OCI-M2 (cell line): ENCODE results near the gene RNF130.
"Not testable (repeated sequence)": the region's sequence is repeated elsewhere in the genome, so short reads cannot be mapped to it uniquely, and the experiment has no call there.

ENCODE experiments used
- DNase-seq: peaks from one replicate; lab custom pipeline; 2025; ENCODE audit not compliant: unreplicated experiment; lab: John Stamatoyannopoulos, UW

Gene RNF130

DNA sequence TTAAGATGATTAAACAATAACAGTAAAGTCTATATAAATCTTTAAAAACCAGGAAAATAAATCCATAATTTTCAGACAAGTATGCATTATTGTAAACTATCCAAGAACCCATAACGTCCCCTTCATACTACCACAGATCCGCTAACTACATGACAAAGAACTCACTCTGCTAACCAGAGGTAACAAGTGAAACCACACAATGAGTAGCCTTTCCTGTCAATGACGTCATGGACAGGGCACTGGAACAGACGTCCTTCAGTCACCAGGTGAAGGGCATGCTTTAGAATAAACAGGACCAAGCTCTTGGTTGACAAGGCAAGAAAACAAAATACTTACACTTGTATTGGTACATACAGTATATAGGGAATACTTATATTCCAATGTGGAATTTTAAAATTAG lies 45.2 kb downstream of the RNF130 start:
- no peak for DNase-seq

DNA sequence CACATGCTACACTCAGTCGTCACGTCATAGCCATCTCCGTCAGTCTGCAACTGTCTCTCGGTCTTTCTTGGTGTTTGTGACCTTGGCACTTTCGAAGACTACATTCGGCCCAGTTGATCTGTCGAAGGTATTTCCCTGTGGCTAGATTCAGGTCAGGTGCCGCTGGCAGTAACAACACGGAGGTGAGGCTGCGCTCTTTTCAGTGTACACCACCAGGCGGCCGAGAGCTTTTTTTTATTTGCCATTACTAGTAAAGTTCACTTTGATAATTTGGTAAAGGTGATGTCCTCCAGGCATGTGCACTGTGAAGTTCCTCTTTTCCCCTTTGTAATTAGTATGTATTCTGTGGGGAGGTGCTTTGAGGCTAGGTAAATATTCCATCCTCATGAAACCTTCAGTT lies 49.7 kb downstream of the RNF130 start:
- no peak for DNase-seq

DNA sequence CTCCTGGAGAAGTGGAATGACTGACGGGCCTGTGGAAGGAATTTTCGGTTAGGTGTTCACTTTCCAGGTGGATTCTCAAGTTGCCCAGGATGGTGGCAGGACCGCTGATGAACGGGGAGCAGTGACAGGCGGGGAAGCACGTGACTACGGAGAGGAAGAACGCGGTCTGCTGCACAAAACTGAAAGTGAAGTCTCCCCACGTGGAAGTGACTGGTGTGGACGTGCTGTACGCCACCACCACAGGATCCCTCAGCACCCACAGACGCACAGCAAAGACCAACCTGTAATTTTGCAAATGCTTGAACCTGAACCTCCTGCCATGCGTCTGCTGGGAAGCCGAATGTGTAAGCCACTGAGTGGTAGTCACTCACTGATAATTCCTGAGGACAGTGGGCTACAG lies 51.4 kb downstream of the RNF130 start:
- no peak for DNase-seq

DNA sequence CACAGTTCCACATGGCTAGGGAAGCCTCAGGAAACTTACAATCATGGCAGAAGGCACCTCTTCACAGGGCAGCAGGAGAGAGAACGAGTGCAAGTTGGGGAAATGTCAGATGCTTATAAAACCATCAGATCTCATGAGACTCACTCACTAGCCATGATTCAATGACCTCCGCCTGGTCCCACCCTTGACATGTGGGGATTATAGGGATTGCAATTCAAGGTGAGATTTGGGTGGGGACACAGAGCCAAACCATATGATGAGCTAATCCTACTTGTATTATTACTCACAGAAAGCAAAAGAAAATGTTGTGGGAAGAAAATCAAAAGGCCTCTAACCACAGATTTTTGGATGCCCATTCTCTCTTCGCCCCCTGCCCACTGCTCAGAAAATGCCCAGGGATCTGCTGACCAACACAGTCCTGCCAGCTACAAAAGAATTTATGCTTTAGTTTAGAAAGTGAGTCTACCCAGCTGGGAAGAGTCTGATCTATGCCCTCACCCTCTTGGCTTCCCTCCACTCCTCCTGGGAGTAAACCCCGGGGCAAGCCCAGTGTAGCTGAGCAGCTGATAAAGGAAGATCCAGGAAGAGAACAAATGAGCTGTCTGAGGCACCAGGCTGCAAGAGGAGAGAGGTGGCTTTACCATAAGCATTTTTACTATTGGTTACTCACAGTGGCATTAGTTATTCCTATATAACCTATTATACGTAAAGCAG lies 53.1 kb downstream of the RNF130 start:
- DNase-seq = no peak

DNA sequence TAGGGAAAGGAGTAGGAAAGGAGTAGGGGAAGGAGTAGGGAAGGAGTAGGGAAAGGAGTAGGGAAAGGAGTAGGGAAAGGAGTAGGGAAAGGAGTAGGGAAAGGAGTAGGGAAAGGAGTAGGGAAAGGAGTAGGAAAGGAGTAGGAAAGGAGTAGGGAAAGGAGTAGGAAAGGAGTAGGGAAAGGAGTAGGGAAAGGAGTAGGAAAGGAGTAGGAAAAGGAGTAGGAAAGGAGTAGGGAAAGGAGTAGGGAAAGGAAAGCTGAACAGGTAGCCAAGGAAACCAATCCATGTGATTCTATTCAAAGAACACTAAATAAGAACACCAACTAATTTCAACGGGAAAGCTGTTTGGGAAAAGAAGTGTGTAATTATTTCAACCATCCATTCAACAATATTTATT lies 56.0 kb downstream of the RNF130 start:
- DNase-seq = not testable (repeated sequence)

DNA sequence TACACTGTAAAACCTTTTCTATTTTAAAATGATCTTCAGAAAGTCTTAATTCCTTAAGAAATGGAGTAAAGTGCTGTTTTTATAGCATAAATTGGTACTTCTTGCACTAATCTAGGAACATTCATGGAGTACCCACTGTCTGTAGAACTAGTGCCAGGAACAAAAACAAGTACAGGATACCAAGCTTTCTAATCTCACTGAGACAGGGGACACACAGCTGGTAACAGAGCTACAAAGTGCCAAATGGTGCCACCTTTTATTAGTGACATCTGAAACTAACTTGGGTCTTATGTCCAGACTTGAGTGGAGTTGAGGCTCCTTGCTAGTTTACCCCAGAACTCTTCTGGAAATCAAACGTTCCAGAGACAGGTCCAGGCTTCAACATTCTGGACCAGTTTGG lies 57.9 kb downstream of the RNF130 start:
- no peak for DNase-seq

DNA sequence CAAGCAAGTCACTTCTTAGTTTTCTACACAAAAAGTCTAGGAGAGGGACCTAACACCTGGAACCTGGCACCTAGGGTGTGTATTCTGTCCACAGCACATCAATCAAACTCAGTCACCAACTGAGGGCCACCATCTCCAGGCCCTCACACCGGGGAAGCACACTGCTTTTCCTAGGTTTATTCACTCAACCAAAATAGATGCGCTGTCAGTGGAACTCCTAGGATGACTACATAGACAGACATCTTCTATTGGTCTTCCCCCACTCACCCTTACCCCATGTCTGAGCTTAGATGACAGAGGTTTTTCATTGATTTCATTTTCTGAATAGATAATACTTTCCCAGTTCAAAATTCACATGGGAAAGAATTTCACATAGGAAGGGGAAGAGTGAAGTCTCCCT lies 59.2 kb downstream of the RNF130 start:
- DNase-seq = no peak

DNA sequence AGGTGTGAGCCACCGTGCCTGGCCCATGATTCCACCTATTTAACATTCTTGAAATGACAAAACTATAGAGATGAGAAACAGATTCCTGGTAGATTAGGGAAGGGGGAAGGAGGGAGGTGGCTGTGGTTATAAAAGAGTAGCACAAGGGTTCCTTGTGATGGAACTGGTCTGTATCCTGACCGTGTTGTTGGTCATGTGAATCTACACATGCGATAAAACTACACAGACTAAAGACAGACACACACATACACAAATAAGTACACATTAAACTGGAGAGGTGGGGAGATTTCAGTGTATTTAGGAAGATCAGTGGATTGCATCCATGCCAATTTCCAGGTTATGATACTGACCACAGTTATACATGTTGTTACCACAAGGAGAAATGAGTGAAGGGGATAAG lies 60.9 kb downstream of the RNF130 start:
- no peak for DNase-seq

DNA sequence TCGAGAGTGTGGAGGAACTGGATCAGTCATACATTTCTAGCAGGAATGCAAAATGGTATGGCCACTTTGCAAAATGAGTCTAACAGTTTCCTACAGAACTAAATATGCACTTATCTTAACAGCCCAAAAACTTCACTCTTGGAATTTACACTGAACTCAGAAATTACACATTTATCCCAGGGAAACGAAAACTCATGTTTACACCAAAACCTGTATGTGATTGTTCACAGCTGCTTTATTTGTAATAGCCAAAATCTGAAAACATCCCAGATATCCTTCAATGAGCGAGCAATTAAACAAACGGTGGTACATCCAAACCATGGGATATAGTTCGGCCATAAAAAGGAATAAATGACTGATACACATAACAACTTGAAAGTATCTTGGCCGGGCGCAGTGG lies 62.0 kb downstream of the RNF130 start:
- DNase-seq = no peak

DNA sequence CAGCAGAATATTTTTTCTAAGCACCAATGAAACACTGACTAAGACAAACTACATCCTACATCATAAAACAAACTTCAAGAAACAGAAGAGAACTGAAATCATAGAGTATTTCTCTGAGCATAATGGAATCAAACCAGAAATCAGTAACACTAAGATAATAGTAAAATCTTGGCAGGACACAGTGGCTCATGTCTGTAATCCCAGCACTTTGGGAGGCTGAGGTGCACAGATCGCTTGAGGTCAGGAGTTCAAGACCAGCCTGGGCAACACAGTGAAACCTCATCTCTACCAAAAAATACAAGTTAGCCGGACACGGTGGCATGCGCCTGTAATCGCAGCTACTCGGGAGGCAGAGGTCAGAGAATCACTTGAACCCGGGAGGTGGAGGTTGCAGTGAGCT lies 63.1 kb downstream of the RNF130 start:
- no peak for DNase-seq

DNA sequence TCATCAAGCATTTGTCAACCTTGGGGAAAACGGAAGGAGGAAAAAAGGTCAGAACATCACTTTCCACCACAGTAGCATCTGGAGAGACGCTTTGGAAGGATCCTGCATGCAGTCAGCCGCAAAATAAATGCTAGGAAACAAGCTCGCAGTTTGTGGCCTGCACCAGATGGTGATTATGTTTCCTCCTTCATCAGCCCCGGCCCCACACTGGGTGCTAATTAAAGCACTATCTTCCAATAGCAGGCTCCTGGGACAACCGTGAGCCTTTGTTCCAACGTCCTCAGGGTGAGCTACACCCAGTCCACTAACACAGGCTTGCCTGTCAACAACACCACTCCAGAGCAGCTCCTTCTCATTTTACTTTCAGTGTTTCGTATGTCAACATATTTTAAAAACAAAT lies 64.0 kb downstream of the RNF130 start:
- DNase-seq = peak; percentile 20

DNA sequence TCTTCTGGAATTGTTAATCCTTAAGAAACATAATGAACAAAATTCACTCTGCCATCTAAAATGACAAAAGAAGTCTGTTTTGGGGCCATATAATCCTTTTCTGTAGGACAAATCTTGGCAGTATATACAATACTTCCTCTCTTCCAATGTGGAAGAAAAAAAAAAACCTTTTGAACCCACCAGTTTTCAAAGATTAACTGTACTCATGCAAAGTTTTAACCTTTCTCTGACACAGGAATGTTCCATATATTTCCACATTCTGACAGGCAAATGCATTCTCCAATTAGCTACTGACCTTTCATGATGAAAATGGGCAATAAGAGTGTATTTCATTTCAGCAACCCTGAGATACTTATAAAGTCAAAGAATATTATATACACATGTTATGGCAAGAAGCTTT lies 65.4 kb downstream of the RNF130 start:
- DNase-seq = no peak

DNA sequence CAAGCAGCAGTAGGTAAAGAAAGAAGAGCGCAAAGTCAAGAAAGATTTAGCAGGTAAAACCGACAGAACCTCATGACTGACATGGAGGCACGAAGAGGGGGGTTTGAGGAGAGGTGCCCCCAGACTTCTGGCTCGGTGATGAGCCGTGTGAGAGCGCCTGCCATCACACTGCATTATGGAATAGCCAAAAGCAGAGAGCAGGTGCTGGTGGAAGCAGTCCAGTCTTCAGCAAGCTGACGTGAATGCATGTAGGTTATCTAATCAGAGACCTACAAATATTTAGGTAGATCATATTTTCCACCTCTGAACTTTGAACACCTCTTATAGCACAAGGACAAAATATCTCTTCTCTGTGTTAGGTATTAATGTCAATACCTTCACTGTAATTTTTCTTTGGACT lies 68.4 kb downstream of the RNF130 start:
- no peak for DNase-seq

DNA sequence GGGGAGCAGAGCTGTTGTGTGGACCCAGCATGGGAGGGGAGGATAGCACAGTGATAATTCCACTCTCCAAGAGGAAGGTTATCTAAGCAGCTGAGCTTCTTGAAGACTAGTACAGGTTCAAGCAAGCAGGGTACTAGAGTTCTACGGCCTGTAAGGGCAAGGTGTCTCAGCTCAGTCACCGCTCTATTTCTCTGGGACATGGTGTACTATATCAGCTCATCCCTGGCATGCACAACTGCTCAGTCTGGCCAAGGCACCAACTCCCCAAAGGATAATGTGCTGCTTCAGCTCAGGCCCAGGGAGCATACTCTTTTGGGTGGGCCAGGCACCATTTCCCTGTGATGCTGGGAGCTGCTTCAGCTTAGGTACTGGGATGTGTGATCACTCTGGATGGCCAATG lies 69.8 kb downstream of the RNF130 start:
- no peak for DNase-seq

DNA sequence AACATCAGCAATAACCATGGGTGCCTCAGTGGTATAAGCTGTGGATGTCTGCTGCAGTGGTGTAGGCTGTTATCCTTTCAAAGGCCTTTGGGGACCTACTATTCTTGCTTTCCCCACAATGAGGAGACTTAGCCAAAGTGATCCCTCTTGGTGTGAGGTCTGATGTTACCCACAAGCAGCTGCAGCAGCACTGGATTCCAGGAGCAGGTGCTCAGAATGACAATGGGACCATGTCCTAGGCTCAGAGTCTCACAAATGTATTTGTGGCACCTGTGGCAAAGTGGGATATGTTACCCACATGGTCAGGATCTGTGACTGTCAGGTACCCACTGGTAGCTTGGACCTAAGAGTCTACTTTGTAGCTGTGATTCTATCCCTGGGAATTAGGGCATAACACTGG lies 70.4 kb downstream of the RNF130 start:
- DNase-seq = no peak

DNA sequence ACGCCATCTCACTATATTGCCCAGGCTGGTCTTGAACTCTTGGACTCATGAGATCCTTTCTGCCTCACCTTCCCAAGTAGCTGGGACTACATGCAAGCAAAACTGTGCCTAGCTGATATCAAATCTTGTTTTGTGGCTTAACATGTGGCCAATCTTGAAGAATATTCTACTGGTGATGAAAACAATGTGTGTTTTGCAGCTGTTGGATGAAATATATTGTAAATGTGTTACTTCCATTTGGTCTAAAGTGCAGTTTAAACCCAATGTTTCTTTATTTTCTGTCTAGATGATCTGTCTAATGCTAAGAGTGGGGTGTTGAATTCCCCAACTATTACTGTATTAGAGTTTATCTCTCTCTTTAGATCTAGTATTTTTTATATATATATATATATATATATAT lies 73.1 kb downstream of the RNF130 start:
- no peak for DNase-seq

DNA sequence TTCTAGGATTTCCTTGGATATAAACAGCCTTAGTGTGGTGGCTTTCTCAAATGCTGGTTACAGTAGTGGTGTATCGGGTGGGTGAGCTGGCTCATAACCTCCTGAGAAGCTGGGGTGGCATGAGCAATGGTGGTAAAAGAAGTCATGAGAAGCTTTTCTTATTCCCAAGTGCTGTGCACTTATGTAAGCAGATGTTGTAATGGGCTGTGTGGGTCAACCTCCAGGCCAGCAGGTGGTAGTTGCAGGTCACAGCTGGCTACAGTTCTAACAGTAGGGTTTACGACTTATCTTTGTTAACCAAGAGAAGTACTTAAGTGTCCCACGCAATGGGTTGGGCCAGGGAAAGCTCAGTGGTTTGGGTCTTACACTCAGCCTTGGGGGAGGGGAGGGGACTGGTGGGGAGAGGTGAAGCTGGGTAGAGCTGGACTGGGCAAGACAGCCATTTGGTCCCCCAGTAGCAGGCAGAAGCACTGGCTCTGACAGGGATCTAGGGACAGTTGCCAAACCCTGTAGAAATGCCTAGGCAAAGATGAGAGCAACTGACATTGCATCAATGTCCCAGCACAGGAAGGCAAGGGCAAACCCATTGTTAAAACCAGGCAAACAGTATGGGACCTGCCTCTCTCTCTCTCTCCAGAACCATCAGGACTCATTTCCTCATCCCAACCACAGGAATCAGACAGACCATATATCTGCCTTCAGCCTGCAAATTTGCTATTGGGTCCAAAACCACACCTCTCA lies 76.8 kb downstream of the RNF130 start:
- DNase-seq = no peak

DNA sequence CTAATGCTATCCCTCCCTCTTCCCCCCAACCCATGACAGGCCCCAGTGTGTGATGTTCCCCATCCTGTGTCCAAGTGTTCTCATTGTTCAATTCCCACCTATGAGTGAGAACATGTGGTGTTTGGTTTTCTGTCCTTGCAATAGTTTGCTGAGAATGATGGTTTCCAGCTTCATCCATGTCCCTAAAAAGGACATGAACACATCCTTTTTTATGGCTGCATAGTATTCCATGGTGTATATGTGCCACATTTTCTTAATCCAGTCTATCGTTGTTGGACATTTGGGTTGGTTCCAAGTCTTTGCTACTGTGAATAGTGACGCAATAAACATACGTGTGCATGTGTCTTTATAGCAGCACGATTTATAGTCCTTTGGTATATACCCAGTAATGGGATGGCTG lies 78.7 kb downstream of the RNF130 start:
- DNase-seq = not testable (repeated sequence)

DNA sequence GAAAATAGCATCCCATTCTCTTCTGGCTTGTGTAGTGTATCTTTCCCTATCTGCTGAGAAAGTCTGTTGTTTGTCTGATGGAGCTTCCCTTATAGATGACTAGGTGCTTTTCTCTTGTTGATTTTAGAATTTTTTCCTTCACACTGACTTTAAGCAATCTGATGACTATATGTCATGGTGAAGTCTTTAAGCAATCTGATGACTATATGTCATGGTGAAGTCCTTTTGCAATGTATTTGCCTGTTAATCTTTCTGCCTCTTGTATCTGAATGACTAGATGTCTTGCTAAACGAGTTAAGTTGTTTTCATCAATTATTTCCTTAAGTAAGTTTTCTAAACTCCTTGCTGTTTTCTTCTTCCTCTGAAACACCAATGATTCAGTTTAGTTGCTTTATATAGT lies 80.5 kb downstream of the RNF130 start:
- DNase-seq = no peak

DNA sequence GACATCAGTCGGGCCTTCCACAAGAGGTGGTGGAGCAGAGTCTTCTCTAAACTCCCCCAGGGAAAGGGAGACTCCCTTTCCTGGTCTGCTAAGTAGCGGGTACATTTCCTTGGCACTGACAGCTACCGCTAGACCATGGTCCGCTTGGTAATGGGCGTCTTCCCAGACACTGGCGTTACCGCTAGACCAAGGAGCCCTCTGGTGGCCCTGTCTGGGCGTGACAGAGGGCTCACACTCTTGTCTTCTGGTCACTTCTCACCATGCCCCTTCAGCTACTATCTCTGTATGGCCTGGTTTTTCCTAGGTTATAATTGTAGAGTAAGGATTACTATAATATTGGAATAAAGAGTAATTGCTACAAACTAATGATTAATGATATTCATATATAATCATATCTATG lies 81.0 kb downstream of the RNF130 start:
- not testable (repeated sequence) for DNase-seq

DNA sequence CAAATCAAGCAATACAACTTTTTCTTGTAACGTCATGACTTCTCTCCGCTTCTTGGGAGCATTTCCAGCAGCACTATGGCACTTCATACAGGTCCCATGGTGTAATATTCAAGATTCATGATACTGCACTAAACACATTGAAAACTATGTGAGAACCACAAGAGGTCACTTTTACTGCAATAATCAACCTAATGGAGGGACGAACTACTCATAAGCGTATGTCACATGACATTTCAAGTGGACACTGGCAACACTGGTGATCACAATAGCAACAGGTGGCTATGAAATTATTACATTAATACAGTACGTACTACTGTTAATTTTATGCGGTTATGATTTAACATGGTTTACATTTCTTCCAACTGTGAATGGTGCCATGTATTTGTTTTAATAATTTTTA lies 85.2 kb downstream of the RNF130 start:
- no peak for DNase-seq

DNA sequence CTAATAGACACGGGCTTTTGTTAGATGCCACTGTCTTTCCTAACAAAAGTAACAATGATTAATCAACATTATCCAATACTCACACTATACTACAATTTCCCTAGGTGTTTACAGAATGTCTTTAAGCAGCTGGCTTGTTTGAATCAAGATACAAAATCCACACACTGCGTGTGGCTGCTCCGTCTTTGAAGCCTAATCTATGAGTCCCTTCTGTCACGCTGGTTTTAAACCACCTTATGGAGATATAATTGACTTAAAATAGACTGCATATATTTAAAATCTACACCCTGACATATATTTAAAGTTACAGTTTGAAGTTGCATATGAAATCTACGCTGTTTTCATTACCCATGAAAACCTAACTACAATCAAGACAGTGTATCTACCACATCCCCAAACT lies 89.9 kb downstream of the RNF130 start:
- DNase-seq = no peak

DNA sequence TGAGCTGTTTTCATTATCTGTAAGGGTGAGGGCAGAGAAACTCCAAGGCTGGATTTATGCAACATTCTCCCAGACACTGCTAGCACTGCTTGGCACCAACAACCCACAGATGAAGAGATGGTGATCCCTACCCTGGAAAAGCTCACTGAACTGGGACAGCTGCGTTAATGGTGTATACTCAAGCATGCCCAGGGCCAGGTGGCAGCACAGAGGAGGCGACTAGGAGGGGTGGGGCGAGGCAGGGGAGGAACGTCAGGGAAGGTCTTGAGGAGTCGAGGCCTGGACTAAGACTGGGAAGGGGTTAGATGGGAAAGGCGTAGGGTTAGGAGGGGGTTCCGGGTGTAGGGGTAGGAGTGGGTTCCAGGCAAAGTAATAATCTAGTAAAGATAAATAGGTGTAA lies 90.8 kb downstream of the RNF130 start:
- DNase-seq = no peak
